KG1 (cell line): ENCODE data around the gene ATP9A.
A peak's percentile ranks its signal among the peaks of the same experiment; 100 is the strongest.
"Not testable (repeated sequence)": the region's sequence is repeated elsewhere in the genome, so short reads cannot be mapped to it uniquely, and the experiment has no call there.

Experiments used
- DNase-seq: peaks from one replicate; lab custom pipeline; 2025; lab: John Stamatoyannopoulos, UW

ATP9A gene

GRCh38 chr20:51767867-51768758, at the start of gene ATP9A:
ATP9A (minus strand) TSS chr20:51768390; CDS start chr20:51768369, 21 bp downstream.
- no peak for DNase-seq

- DNase-seq, result not testable (repeated sequence)
Observed at GRCh38 chr20:51816856-51817255, 48.7 kb upstream of the ATP9A start.

GRCh38 chr20:51815383-51816076, 47.3 kb upstream of the ATP9A start:
- no peak for DNase-seq

GRCh38 chr20:51812861-51813260, 44.7 kb upstream of the ATP9A start:
- no peak for DNase-seq

GRCh38 chr20:51811514-51812128, 43.4 kb upstream of the ATP9A start:
- DNase-seq, result no peak

- DNase-seq, result no peak
Observed at GRCh38 chr20:51811042-51811355, 42.8 kb upstream of the ATP9A start.

GRCh38 chr20:51810155-51811041, 42.2 kb upstream of the ATP9A start:
- DNase-seq, result no peak

GRCh38 chr20:51807720-51808250, 39.6 kb upstream of the ATP9A start:
- no peak for DNase-seq

GRCh38 chr20:51804754-51805153, 36.6 kb upstream of the ATP9A start:
- DNase-seq, result no peak

- DNase-seq, result no peak
Observed at GRCh38 chr20:51803148-51803854, 35.1 kb upstream of the ATP9A start.

GRCh38 chr20:51802170-51802751, 34.1 kb upstream of the ATP9A start, which contains the start of gene SALL4:
SALL4 (minus strand) TSS chr20:51802521; CDS start chr20:51802408, 113 bp downstream.
- DNase-seq, result no peak

- DNase-seq, result no peak
Observed at GRCh38 chr20:51801823-51802123, 33.6 kb upstream of the ATP9A start.

- DNase-seq, result peak; percentile 15
Observed at GRCh38 chr20:51801122-51801822, 33.1 kb upstream of the ATP9A start.

- no peak for DNase-seq
Observed at GRCh38 chr20:51800872-51801121, 32.6 kb upstream of the ATP9A start.

GRCh38 chr20:51800060-51800871, 32.1 kb upstream of the ATP9A start:
- peak; percentile 4 for DNase-seq

GRCh38 chr20:51799401-51799860, 31.2 kb upstream of the ATP9A start:
- no peak for DNase-seq

GRCh38 chr20:51797357-51798025, 29.3 kb upstream of the ATP9A start:
- DNase-seq, result no peak

GRCh38 chr20:51796340-51796739, 28.1 kb upstream of the ATP9A start:
- DNase-seq, result no peak

- DNase-seq, result no peak
Observed at GRCh38 chr20:51792960-51793359, 24.8 kb upstream of the ATP9A start.
